Activated naive CD4-positive, alpha-beta T cell treated with anti-CD3 and anti-CD28 coated beads, Interleukin-2, amount 10 ng/mL, durations not matched to agents 7 days and 5 days (primary cell): ENCODE results near the gene ZBTB20.

Source experiments
- CTCF ChIA-PET: fragments of 350-600 bp; sonication (Branson Sonifier 250); formaldehyde crosslinking; loops from one replicate; lab custom pipeline; 2021; ENCODE audit warnings: antibody characterized with exemption; lab: Charles Lee
- DNase-seq: peaks from one replicate; pipeline ENCODE4 v3.0.0-alpha.2; 2020
- H3K27ac Mint-ChIP-seq: one replicate; pipeline ENCODE4 v1.8.0; 2021; ENCODE audit warnings: mild to moderate bottlenecking, moderate library complexity, mixed read lengths
- H3K27me3 Mint-ChIP-seq: one replicate; pipeline ENCODE4 v1.8.0; 2021; ENCODE audit warnings: mild to moderate bottlenecking, mixed read lengths
- H3K36me3 Mint-ChIP-seq: one replicate; pipeline ENCODE4 v1.8.0; 2021; ENCODE audit warnings: mixed read lengths
- H3K4me1 Mint-ChIP-seq: one replicate; pipeline ENCODE4 v1.8.0; 2021; ENCODE audit warnings: mixed read lengths
- H3K4me3 Mint-ChIP-seq: one replicate; pipeline ENCODE4 v1.8.0; 2021; ENCODE audit warnings: mild to moderate bottlenecking, moderate library complexity, mixed read lengths
- H3K9me3 Mint-ChIP-seq: one replicate; pipeline ENCODE4 v1.8.0; 2021; ENCODE audit warnings: mixed read lengths

ZBTB20 gene

GRCh38 chr3:114379266-114379665 is 767.8 kb downstream of the ZBTB20 start:
- Mint-ChIP-seq H3K36me3 (no peaks in the 10 kb centered on the region), H3K27ac (no peak overlapping the region), H3K9me3 (no peaks in the 10 kb centered on the region), H3K4me3 (no peak overlapping the region), H3K4me1 (no peaks in the 10 kb centered on the region), H3K27me3 (no peaks in the 10 kb centered on the region)
- CTCF ChIA-PET = no interaction called here
- DNase-seq = no peak

DNA sequence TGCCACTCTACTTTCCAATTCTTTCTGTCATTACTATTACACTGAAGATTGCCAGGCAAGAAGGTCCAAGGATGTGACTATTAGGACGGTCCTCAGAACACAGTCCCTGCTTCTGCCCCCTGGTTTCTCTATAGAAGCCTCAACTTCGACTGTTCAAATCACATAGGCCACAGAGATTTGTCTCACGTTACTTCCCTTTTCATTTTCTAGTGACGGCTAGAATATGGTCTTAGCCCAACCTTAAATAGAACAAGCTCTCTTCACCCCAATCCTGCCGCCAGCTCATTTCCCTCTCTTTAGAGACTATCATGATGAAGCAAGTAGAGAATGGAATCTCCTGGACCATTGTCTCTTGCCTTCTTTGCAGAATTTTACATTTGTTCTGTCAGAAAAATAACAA is 768.3 kb downstream of the ZBTB20 start:
- no peak overlapping the region for H3K4me3 Mint-ChIP-seq
- no peaks in the 10 kb centered on the region for H3K36me3 Mint-ChIP-seq
- DNase-seq = no peak
- CTCF ChIA-PET = no interaction called here
- no peaks in the 10 kb centered on the region for H3K9me3 Mint-ChIP-seq
- H3K27ac Mint-ChIP-seq = no peak overlapping the region
- no peaks in the 10 kb centered on the region for H3K27me3 Mint-ChIP-seq
- H3K4me1 Mint-ChIP-seq = no peaks in the 10 kb centered on the region

- no peak for DNase-seq
- Mint-ChIP-seq H3K36me3 (no peaks in the 10 kb centered on the region), H3K9me3 (no peaks in the 10 kb centered on the region), H3K27ac (no peak overlapping the region), H3K4me3 (no peak overlapping the region), H3K27me3 (no peaks in the 10 kb centered on the region), H3K4me1 (no peaks in the 10 kb centered on the region)
- CTCF ChIA-PET = no interaction called here
These were observed 769.7 kb downstream of the ZBTB20 start for GRCh38 chr3:114377426-114377825.

DNA sequence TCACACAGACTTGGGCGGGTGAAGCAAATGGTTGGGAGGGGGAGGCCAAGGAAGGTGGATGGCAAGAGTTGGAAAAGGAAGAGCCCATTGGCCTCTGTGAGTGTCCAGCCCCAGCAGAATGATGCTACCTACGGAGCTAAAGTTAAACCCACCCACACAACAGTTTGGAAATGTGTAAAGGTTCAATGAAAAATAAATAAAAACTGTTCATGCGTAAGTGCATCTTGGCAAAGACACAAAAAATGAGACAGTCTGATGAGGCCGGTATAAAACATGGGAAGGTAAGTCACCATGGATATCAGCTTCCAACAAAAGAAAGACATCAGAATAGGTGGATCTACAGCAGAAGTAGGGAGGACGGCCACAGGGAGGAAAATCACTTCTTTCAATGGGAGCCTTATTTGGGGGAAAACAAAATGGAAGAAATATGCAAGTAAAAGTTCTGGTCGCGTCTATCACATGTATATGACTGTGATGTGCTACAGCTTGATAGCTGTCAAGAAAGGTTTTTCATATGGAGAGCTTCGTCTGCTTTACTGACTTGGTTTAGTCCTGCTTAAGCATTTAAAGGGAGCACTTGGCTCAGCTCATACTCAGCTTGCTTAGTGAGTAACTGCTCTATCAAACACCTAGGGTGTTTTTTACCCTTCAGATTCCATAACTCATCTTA is 770.4 kb downstream of the ZBTB20 start:
- no peak overlapping the region for H3K27ac Mint-ChIP-seq
- CTCF ChIA-PET = interaction anchor here (0.6 kb wide), 2 partner anchors 16 to 792 kb away, joined by 3 read pairs; no protein-coding TSS in a partner anchor
- no peak overlapping the region for H3K4me3 Mint-ChIP-seq
- H3K4me1 Mint-ChIP-seq = no peaks in the 10 kb centered on the region
- no peaks in the 10 kb centered on the region for H3K36me3 Mint-ChIP-seq
- no peaks in the 10 kb centered on the region for H3K9me3 Mint-ChIP-seq
- no peak for DNase-seq
- no peaks in the 10 kb centered on the region for H3K27me3 Mint-ChIP-seq

- no peaks in the 10 kb centered on the region for H3K36me3 Mint-ChIP-seq
- CTCF ChIA-PET = interaction anchor here (0.6 kb wide), 1 partner anchor 16 kb away, joined by 3 read pairs; no protein-coding TSS in a partner anchor
These were observed 771.3 kb downstream of the ZBTB20 start for GRCh38 chr3:114375608-114376421.

DNA sequence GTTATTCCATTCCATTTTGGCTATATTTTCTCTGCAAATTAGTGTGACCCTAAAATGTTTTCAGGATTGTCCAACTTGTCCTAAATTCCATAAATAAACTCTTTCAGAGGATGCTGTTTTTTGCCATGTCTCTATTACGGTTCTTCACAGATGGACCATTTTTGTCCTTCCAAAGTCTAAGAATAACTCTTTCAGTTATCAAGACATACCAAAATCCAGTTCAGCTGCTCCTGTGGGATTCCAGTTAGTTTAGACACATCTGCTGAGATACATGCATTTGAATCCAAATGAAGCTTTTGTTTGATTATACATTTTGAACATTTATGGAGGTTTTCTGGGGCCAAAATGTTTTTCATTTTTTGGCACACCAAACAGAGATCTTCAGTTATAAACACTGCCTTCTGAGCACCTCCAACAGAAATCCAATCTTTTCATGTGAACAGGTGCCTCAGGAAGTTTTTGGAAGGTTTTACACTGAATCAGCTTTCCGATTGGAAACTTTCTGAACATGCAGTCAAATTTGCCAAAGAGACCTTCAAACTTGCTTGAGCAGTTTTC is 772.6 kb downstream of the ZBTB20 start:
- no peak for DNase-seq
- Mint-ChIP-seq H3K27me3 (no peaks in the 10 kb centered on the region), H3K4me3 (no peak overlapping the region), H3K4me1 (no peaks in the 10 kb centered on the region), H3K36me3 (no peaks in the 10 kb centered on the region), H3K9me3 (no peaks in the 10 kb centered on the region), H3K27ac (no peak overlapping the region)
- CTCF ChIA-PET = no interaction called here

More at GRCh38 chr3:114375608-114376421, 771.3 kb downstream of the ZBTB20 start:
- no peak overlapping the region for H3K4me3 Mint-ChIP-seq
- H3K27me3 Mint-ChIP-seq = no peaks in the 10 kb centered on the region
- no peak overlapping the region for H3K27ac Mint-ChIP-seq
- DNase-seq = no peak
- H3K4me1 Mint-ChIP-seq = no peaks in the 10 kb centered on the region
- H3K9me3 Mint-ChIP-seq = no peaks in the 10 kb centered on the region

GRCh38 chr3:114370537-114371174 is 776.4 kb downstream of the ZBTB20 start:
- no peak overlapping the region for H3K4me3 Mint-ChIP-seq
- H3K36me3 Mint-ChIP-seq = no peaks in the 10 kb centered on the region
- H3K9me3 Mint-ChIP-seq = no peaks in the 10 kb centered on the region
- no peak overlapping the region for H3K27ac Mint-ChIP-seq
- DNase-seq = no peak
- CTCF ChIA-PET = interaction anchor here (1.2 kb wide), 1 partner anchor 48 kb away, joined by 3 read pairs; no protein-coding TSS in a partner anchor
- no peaks in the 10 kb centered on the region for H3K4me1 Mint-ChIP-seq
- H3K27me3 Mint-ChIP-seq = no peaks in the 10 kb centered on the region

DNA sequence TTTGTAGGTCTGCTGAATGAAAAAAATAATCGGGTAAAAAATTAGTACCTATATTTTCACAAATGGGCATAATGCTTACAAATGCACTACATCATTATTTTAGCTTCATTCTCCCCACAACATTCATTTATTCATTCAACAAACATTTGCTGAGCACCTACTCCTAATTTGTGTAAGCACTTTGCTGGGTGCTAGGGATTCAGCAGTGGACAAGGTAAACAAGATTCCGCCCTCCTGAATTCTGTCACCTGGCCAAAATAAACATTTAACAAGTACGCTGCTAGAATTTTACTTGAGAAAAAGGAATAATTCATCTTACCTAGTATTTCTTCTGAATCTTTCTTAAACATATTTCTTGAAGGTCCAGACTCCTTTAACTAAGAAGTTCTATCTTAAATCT is 781.2 kb downstream of the ZBTB20 start:
- H3K27ac Mint-ChIP-seq = no peak overlapping the region
- H3K4me1 Mint-ChIP-seq = no peaks in the 10 kb centered on the region
- DNase-seq = no peak
- CTCF ChIA-PET = interaction anchor here (0.7 kb wide), 1 partner anchor 53 kb away, joined by 3 read pairs; no protein-coding TSS in a partner anchor
- no peaks in the 10 kb centered on the region for H3K27me3 Mint-ChIP-seq
- no peak overlapping the region for H3K4me3 Mint-ChIP-seq
- H3K9me3 Mint-ChIP-seq = no peaks in the 10 kb centered on the region
- H3K36me3 Mint-ChIP-seq = no peaks in the 10 kb centered on the region

GRCh38 chr3:114364806-114365654 is 782.1 kb downstream of the ZBTB20 start:
- DNase-seq = no peak
- Mint-ChIP-seq H3K27me3 (no peaks in the 10 kb centered on the region), H3K4me3 (no peak overlapping the region), H3K27ac (no peak overlapping the region), H3K9me3 (no peaks in the 10 kb centered on the region), H3K4me1 (no peaks in the 10 kb centered on the region), H3K36me3 (no peaks in the 10 kb centered on the region)
- CTCF ChIA-PET = interaction anchor here (0.8 to 2.1 kb wide), 3 partner anchors 45 to 74 kb away, joined by 3 to 13 read pairs (median 3); no protein-coding TSS in a partner anchor

- CTCF ChIA-PET = interaction anchor here (0.6 to 2.1 kb wide), 7 partner anchors 10 to 150 kb away, joined by 3 to 13 read pairs (median 3); no protein-coding TSS in a partner anchor
- Mint-ChIP-seq H3K27ac (no peak overlapping the region), H3K36me3 (no peaks in the 10 kb centered on the region), H3K27me3 (no peaks in the 10 kb centered on the region), H3K4me1 (no peaks in the 10 kb centered on the region), H3K4me3 (no peak overlapping the region), H3K9me3 (no peaks in the 10 kb centered on the region)
- no peak for DNase-seq
These were observed 783.4 kb downstream of the ZBTB20 start for GRCh38 chr3:114363554-114364202.

DNA sequence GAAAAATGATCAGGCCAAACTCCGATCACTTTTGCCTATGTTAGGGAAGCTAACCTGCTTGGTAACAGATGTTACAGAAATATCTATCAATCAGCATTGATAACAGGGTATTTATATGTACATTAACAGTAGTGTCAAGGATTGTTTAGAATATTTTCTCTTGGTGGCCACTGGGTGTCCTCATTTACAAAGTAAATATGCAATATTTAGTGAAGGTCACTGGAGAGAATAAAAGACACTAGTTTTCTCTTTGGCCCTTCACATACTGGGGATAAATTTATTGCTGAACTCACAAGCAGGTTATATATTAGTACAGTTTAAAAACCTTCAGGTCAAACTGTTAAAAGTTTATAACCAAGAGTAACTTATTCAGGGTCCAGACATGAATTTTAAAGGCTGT is 784.3 kb downstream of the ZBTB20 start:
- Mint-ChIP-seq H3K27me3 (no peaks in the 10 kb centered on the region), H3K27ac (no peak overlapping the region), H3K36me3 (no peaks in the 10 kb centered on the region), H3K4me3 (no peak overlapping the region), H3K4me1 (no peaks in the 10 kb centered on the region), H3K9me3 (no peaks in the 10 kb centered on the region)
- DNase-seq = no peak
- CTCF ChIA-PET = interaction anchor here (0.7 to 2.1 kb wide), 7 partner anchors 9 to 183 kb away, joined by 3 to 13 read pairs (median 5); no protein-coding TSS in a partner anchor

DNA sequence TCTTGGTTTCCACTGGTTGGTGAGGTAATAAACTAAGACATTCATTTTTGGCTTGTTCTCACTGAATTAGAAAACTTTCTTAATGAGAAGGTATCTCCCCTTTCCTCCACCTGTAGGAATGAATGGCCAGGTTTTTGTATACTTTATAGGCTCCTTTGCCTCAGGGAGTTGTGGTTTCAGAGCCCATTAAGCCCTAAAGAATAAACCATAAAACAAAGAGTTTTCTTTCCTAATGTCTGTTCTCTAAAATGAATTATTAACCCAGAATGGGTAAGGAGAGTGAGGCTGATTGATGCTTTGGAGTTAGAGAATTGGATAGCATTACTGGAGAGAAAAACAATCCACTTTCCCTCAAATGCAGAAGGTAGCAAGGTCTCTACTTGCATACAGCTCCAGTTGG is 785.7 kb downstream of the ZBTB20 start:
- no peaks in the 10 kb centered on the region for H3K4me1 Mint-ChIP-seq
- H3K27me3 Mint-ChIP-seq = no peaks in the 10 kb centered on the region
- no peak overlapping the region for H3K27ac Mint-ChIP-seq
- no peaks in the 10 kb centered on the region for H3K36me3 Mint-ChIP-seq
- CTCF ChIA-PET = interaction anchor here (1.0 to 1.7 kb wide), 2 partner anchors 24 to 57 kb away, joined by 3 to 5 read pairs; no protein-coding TSS in a partner anchor
- no peak for DNase-seq
- no peak overlapping the region for H3K4me3 Mint-ChIP-seq
- no peaks in the 10 kb centered on the region for H3K9me3 Mint-ChIP-seq

- DNase-seq = no peak
- CTCF ChIA-PET = interaction anchor here (1.4 kb wide), 1 partner anchor 21 kb away, joined by 3 read pairs; no protein-coding TSS in a partner anchor
- Mint-ChIP-seq H3K4me1 (no peaks in the 10 kb centered on the region), H3K36me3 (no peaks in the 10 kb centered on the region), H3K27ac (no peak overlapping the region), H3K27me3 (no peaks in the 10 kb centered on the region), H3K4me3 (no peak overlapping the region), H3K9me3 (no peaks in the 10 kb centered on the region)
These were observed 790.6 kb downstream of the ZBTB20 start for GRCh38 chr3:114356525-114356924.
